Measurements from ENCODE around the gene LACRT. TPM values are rescaled to one million over a fixed set of nuclear protein-coding genes. Genes with fewer than 3 reads are reported as not detected.

LACRT gene
- total RNA-seq, 1 donor from 2014 or later = not detected

GRCh38 chr12:54601841-54602240, 32.9 kb downstream of the LACRT start:
- H3K4me3 Mint-ChIP-seq = no peak overlapping the region
- Histone ChIP-seq H3K79me2 (ENCODE audit: low read depth) (no peaks in the 10 kb centered on the region), H2AFZ (replicated peaks) (no peak overlapping the region), H3K4me3 (no peak overlapping the region), H3F3A (ENCODE audit: low read depth) (no peaks in the 10 kb centered on the region), H3K36me3 (no peaks in the 10 kb centered on the region), H3K27ac (no peak overlapping the region), H3K27me3 (peaks cover 23% of the 10 kb centered on the region), H3K4me2 (no peak overlapping the region), H3K9me3 (ENCODE audit: low read depth) (no peaks in the 10 kb centered on the region), H4K20me1 (ENCODE audit: low read depth) (no peaks in the 10 kb centered on the region), H3K4me1 (no peaks in the 10 kb centered on the region), H3K9ac (no peak overlapping the region)
- no peaks in the 10 kb centered on the region for H3K36me3 Mint-ChIP-seq
- no peak for TF ChIP-seq CTCF (IDR thresholded peaks at IDR 0.05)
- no peak for TF ChIP-seq EZH2 (IDR thresholded peaks at IDR 0.05)
- TF ChIP-seq EZH2phosphoT487 (IDR thresholded peaks at IDR 0.05) = no peak
- H3K4me1 Mint-ChIP-seq = peaks cover 13% of the 10 kb centered on the region
- H3K27me3 Mint-ChIP-seq (ENCODE audit: insufficient read depth, low read depth) = peaks cover 7% of the 10 kb centered on the region
- peaks cover 8% of the 10 kb centered on the region for H3K9me3 Mint-ChIP-seq
- H3K27ac Mint-ChIP-seq = no peak overlapping the region
- DNase-seq (ENCODE audit: low spot score) = no peak

GRCh38 chr12:54598970-54599369, 35.7 kb downstream of the LACRT start:
- Histone ChIP-seq H3K9ac (no peak overlapping the region), H3K4me2 (no peak overlapping the region), H3K36me3 (no peaks in the 10 kb centered on the region), H3K27ac (no peak overlapping the region), H2AFZ (replicated peaks) (no peak overlapping the region), H3F3A (ENCODE audit: low read depth) (no peaks in the 10 kb centered on the region), H3K9me3 (ENCODE audit: low read depth) (no peaks in the 10 kb centered on the region), H3K27me3 (peaks cover 23% of the 10 kb centered on the region), H3K4me3 (no peak overlapping the region), H3K4me1 (no peaks in the 10 kb centered on the region), H3K79me2 (ENCODE audit: low read depth) (no peaks in the 10 kb centered on the region), H4K20me1 (ENCODE audit: low read depth) (no peaks in the 10 kb centered on the region)
- peaks cover 9% of the 10 kb centered on the region for H3K27me3 Mint-ChIP-seq (ENCODE audit: insufficient read depth, low read depth)
- no peak overlapping the region for H3K4me3 Mint-ChIP-seq
- no peak overlapping the region for H3K27ac Mint-ChIP-seq
- TF ChIP-seq CTCF (IDR thresholded peaks at IDR 0.05) = no peak
- TF ChIP-seq EZH2 (IDR thresholded peaks at IDR 0.05) = no peak
- no peak for TF ChIP-seq EZH2phosphoT487 (IDR thresholded peaks at IDR 0.05)
- peaks cover 18% of the 10 kb centered on the region for H3K4me1 Mint-ChIP-seq
- DNase-seq (ENCODE audit: low spot score) = no peak
- H3K9me3 Mint-ChIP-seq = peaks cover 8% of the 10 kb centered on the region
- H3K36me3 Mint-ChIP-seq = no peaks in the 10 kb centered on the region

GRCh38 chr12:54596526-54596946, 38.2 kb downstream of the LACRT start:
- H3K27ac Mint-ChIP-seq = peak overlapping the region; percentile 22
- Histone ChIP-seq H3K4me2 (no peak overlapping the region), H2AFZ (replicated peaks) (no peak overlapping the region), H3K9me3 (ENCODE audit: low read depth) (no peaks in the 10 kb centered on the region), H3K4me1 (peaks cover 3% of the 10 kb centered on the region), H3K27me3 (peaks cover 37% of the 10 kb centered on the region), H3K36me3 (no peaks in the 10 kb centered on the region), H3K27ac (no peak overlapping the region), H3K9ac (no peak overlapping the region), H3F3A (ENCODE audit: low read depth) (no peaks in the 10 kb centered on the region), H3K79me2 (ENCODE audit: low read depth) (no peaks in the 10 kb centered on the region), H4K20me1 (ENCODE audit: low read depth) (no peaks in the 10 kb centered on the region), H3K4me3 (no peak overlapping the region)
- TF ChIP-seq CTCF (IDR thresholded peaks at IDR 0.05) (peak; percentile 84), EZH2phosphoT487 (IDR thresholded peaks at IDR 0.05) (no peak), EZH2 (IDR thresholded peaks at IDR 0.05) (no peak)
- no peaks in the 10 kb centered on the region for H3K36me3 Mint-ChIP-seq
- DNase-seq (ENCODE audit: low spot score) = peak; percentile 87
- H3K27me3 Mint-ChIP-seq (ENCODE audit: insufficient read depth, low read depth) = peaks cover 9% of the 10 kb centered on the region
- peaks cover 2% of the 10 kb centered on the region for H3K9me3 Mint-ChIP-seq
- H3K4me3 Mint-ChIP-seq = no peak overlapping the region
- H3K4me1 Mint-ChIP-seq = peaks cover 18% of the 10 kb centered on the region
